Sigmoid colon (tissue), 7 donors: ENCODE measurements around the gene OR2F1. TPM values are rescaled to one million over a fixed set of nuclear protein-coding genes. Genes with fewer than 3 reads are reported as not detected.

Experiments used
- DNase-seq: peaks from one replicate; pipeline ENCODE4 v3.0.0-alpha.2; 2019
- H3K27ac ChIP-seq, 4 donors: fragments of 200-600 bp; sonication (generic); one replicate each; pipeline ENCODE4 v1.5.1; 2016 to 2019; ENCODE audit warnings: mild to moderate bottlenecking in 1 of 4
- H3K27me3 ChIP-seq, 3 donors: fragments of 200-600 bp; sonication (generic); one replicate each; pipeline ENCODE4 v1.5.1; 2019; ENCODE audit warnings: mild to moderate bottlenecking in 1 of 3
- H3K36me3 ChIP-seq, 4 donors: fragments of 200-600 bp; sonication (generic); one replicate each; pipeline ENCODE4 v1.5.1; 2016 to 2019
- H3K4me1 ChIP-seq, 4 donors: fragments of 200-600 bp; sonication (generic); one replicate each; pipeline ENCODE4 v1.5.1; 2017 to 2019
- H3K4me3 ChIP-seq, 4 donors: fragments of 200-600 bp; sonication (generic); one replicate each; pipeline ENCODE4 v1.5.1; 2017 to 2019; ENCODE audit warnings: mild to moderate bottlenecking in 2 of 4, moderate library complexity in 1 of 4
- H3K9me3 ChIP-seq, 4 donors: fragments of 200-600 bp in 3 of 4; sonication (generic) in 3 of 4; one replicate each; pipeline versions ENCODE4 v1.5.1 to v1.6.1; 2013 to 2019
- EP300 ChIP-seq, 4 donors: sonication (generic); formaldehyde crosslinking; IDR thresholded peaks; one replicate each; pipeline ENCODE4 v1.6.1; 2017; ENCODE audit warnings: antibody characterized with exemption in 4 of 4
- POLR2A ChIP-seq, 2 donors: fragments of 450-650 bp; IDR thresholded peaks; one replicate each; pipeline ENCODE4 v1.6.1; 2016; ENCODE audit warnings: antibody characterized with exemption in 2 of 2, mild to moderate bottlenecking in 2 of 2, moderate library complexity in 2 of 2
- POLR2AphosphoS5 ChIP-seq, 4 donors: sonication (generic); formaldehyde crosslinking; IDR thresholded peaks; one replicate each; pipeline ENCODE4 v1.6.1; 2017; ENCODE audit warnings: antibody characterized with exemption in 4 of 4
- WGBS, 2 donors: extraction: QIAGEN DNeasy Blood & Tissue Kit; methylation state at CpG; one replicate each; pipeline ENCODE4 v1.1.7; 2013; 5-methylcytosine and 5-hydroxymethylcytosine counted together
- intact Hi-C: fragments of 100-400 bp; cut with DNase I; formaldehyde crosslinking; loops from one replicate; pipeline ENCODE4 v1.15.1; 2023
- polyA plus RNA-seq, 3 donors: library from polyadenylated mRNA; stranded (reverse); fragments of 200-250 nt; gene quantifications; one replicate each; pipeline ENCODE4 v1.2.3, GENCODE V29; 2013
- total RNA-seq, 4 donors: library from RNA; depleted of rRNA; stranded (reverse); fragments of >200 nt; gene quantifications; one replicate each; pipeline ENCODE4 v1.1.0, GENCODE V29; 2016
- TF ChIP-seq, protein P1 (sequence below), 4 experiments: fragments of 450-650 bp in 3 of 4; fragments of 200-600 bp in 1 of 4; IDR thresholded peaks; one replicate each; pipeline ENCODE4 v1.5.1; 2016 to 2019; ENCODE audit warnings: antibody characterized with exemption in 4 of 4, mild to moderate bottlenecking in 3 of 4, moderate library complexity in 2 of 4
- donor health status: healthy with polysubstance abuse.
- donor health status: Bipolar disorder and iron deficiency.
- donor health status: healthy.

Gene OR2F1
- total RNA-seq (not detected), polyA plus RNA-seq (not detected)

- 77 to 86% methylated on average over 3 of the region's 3 CpGs for WGBS, 2 donors
- H3K4me3 ChIP-seq, result no peak within 1 kb of the TSS
- no peak for DNase-seq
- intact Hi-C loops, result no loop called here
- peaks cover 0 to 13% (median 4%) of the 10 kb centered on the region in 4 donors for H3K4me1 ChIP-seq
- no peaks in the 10 kb centered on the region for H3K36me3 ChIP-seq
- H3K27ac ChIP-seq, result no peak within 1 kb of the TSS
- no peaks in the 10 kb centered on the region for H3K27me3 ChIP-seq
- H3K9me3 ChIP-seq, result no peaks in the 10 kb centered on the region
- no peak for TF ChIP-seq EP300 (IDR thresholded peaks at IDR 0.05)
- TF ChIP-seq, protein P1, sequence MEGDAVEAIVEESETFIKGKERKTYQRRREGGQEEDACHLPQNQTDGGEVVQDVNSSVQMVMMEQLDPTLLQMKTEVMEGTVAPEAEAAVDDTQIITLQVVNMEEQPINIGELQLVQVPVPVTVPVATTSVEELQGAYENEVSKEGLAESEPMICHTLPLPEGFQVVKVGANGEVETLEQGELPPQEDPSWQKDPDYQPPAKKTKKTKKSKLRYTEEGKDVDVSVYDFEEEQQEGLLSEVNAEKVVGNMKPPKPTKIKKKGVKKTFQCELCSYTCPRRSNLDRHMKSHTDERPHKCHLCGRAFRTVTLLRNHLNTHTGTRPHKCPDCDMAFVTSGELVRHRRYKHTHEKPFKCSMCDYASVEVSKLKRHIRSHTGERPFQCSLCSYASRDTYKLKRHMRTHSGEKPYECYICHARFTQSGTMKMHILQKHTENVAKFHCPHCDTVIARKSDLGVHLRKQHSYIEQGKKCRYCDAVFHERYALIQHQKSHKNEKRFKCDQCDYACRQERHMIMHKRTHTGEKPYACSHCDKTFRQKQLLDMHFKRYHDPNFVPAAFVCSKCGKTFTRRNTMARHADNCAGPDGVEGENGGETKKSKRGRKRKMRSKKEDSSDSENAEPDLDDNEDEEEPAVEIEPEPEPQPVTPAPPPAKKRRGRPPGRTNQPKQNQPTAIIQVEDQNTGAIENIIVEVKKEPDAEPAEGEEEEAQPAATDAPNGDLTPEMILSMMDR (IDR thresholded peaks at IDR 0.05), result no peak
- no peak for TF ChIP-seq POLR2AphosphoS5 (IDR thresholded peaks at IDR 0.05)
- TF ChIP-seq POLR2A (IDR thresholded peaks at IDR 0.05), result no peak
Observed at GRCh38 chr7:143954544-143954943, at the start of gene OR2F1. OR2F1 (plus strand) TSS chr7:143954844; CDS start chr7:143959971, 5,127 bp downstream.

- DNase-seq, result no peak
- 86 to 94% methylated on average over 1 of the region's 1 CpG for WGBS, 2 donors
Observed at GRCh38 chr7:143905509-143905908, 49.1 kb upstream of the OR2F1 start.

GRCh38 chr7:143906151-143906550 lies 48.5 kb upstream of the OR2F1 start:
- H3K27ac ChIP-seq, result no peak overlapping the region
- intact Hi-C loops, result loop anchor here (10.0 kb wide), 2 partner anchors 521 to 929 kb away; partner anchors contain the start of genes TPK1 and ZYX
- H3K9me3 ChIP-seq, result no peaks in the 10 kb centered on the region
- no peak for TF ChIP-seq POLR2AphosphoS5 (IDR thresholded peaks at IDR 0.05)
- TF ChIP-seq EP300 (IDR thresholded peaks at IDR 0.05), result no peak
- TF ChIP-seq POLR2A (IDR thresholded peaks at IDR 0.05), result no peak
- TF ChIP-seq, protein P1 (IDR thresholded peaks at IDR 0.05), result no peak
- H3K36me3 ChIP-seq, result no peaks in the 10 kb centered on the region
- no peaks in the 10 kb centered on the region for H3K27me3 ChIP-seq
- no peak overlapping the region for H3K4me3 ChIP-seq
- peaks cover 0 to 5% (median 2%) of the 10 kb centered on the region in 4 donors for H3K4me1 ChIP-seq
- no peak for DNase-seq
- WGBS, 2 donors, result 91 to 94% methylated on average over 9 of the region's 9 CpGs

More at GRCh38 chr7:143905509-143905908, 49.1 kb upstream of the OR2F1 start:
- Histone ChIP-seq H3K36me3 (no peaks in the 10 kb centered on the region), H3K27ac (peak overlapping the region in 3 of 4 donors; percentile 35 to 44 (median 44)), H3K4me1 (peaks cover 0 to 9% (median 6%) of the 10 kb centered on the region in 4 donors), H3K9me3 (no peaks in the 10 kb centered on the region), H3K4me3 (no peak overlapping the region), H3K27me3 (no peaks in the 10 kb centered on the region)
- TF ChIP-seq, protein P1 (IDR thresholded peaks at IDR 0.05), result no peak
- TF ChIP-seq POLR2A (IDR thresholded peaks at IDR 0.05) (no peak), POLR2AphosphoS5 (IDR thresholded peaks at IDR 0.05) (no peak), EP300 (IDR thresholded peaks at IDR 0.05) (no peak)
- intact Hi-C loops, result loop anchor here (10.0 kb wide), 2 partner anchors 521 to 929 kb away; partner anchors contain the start of genes TPK1 and ZYX

GRCh38 chr7:143906895-143907294 lies 47.7 kb upstream of the OR2F1 start:
- intact Hi-C loops, result loop anchor here (10.0 kb wide), 2 partner anchors 522 to 928 kb away; partner anchors contain the start of genes TPK1 and ZYX
- no peak overlapping the region for H3K27ac ChIP-seq
- H3K27me3 ChIP-seq, result no peaks in the 10 kb centered on the region
- no peaks in the 10 kb centered on the region for H3K36me3 ChIP-seq
- no peak overlapping the region for H3K4me3 ChIP-seq
- no peak for DNase-seq
- peaks cover 0 to 5% (median 2%) of the 10 kb centered on the region in 4 donors for H3K4me1 ChIP-seq
- TF ChIP-seq, protein P1 (IDR thresholded peaks at IDR 0.05), result no peak
- TF ChIP-seq POLR2AphosphoS5 (IDR thresholded peaks at IDR 0.05) (no peak), POLR2A (IDR thresholded peaks at IDR 0.05) (no peak), EP300 (IDR thresholded peaks at IDR 0.05) (no peak)
- WGBS, 2 donors, result 97 to 98% methylated on average over 5 of the region's 5 CpGs
- no peaks in the 10 kb centered on the region for H3K9me3 ChIP-seq
